GM12892 (cell line): Measurements from ENCODE around the gene NGEF.
"Not testable (repeated sequence)": the region's sequence is repeated elsewhere in the genome, so short reads cannot be mapped to it uniquely, and the experiment has no call there.

ENCODE experiments used
- DNase-seq: peaks from one replicate; pipeline ENCODE4 v3.0.0; 2011; ENCODE audit not compliant: insufficient read length
- FAIRE-seq: peaks from 2 replicates; lab custom pipeline; 2011; peaks lifted over from hg19 to GRCh38; lab: Jason Lieb, UNC
- POLR2A ChIP-seq: IDR thresholded peaks from 2 replicates; pipeline ENCODE4 v1.6.1; 2011; ENCODE audit warnings: low read depth, low read length, control low read depth
- POLR2AphosphoS5 ChIP-seq: IDR thresholded peaks from 2 replicates; pipeline ENCODE4 v1.6.1; 2011; ENCODE audit warnings: low read depth, low read length, control low read depth
- TAF1 ChIP-seq: IDR thresholded peaks from 2 replicates; pipeline ENCODE4 v1.6.1; 2011; ENCODE audit warnings: low read depth, mild to moderate bottlenecking, control low read depth, low read length, borderline replicate concordance

The NGEF gene

GRCh38 chr2:233031556-233032500, 18.8 kb upstream of the NGEF start:
- DNase-seq (no peak), FAIRE-seq (no peak)
- TF ChIP-seq TAF1 = no peak
- TF ChIP-seq POLR2AphosphoS5 = no peak
- no peak for TF ChIP-seq POLR2A

- no peak for FAIRE-seq
- DNase-seq = no peak
- no peak for TF ChIP-seq POLR2A
- TF ChIP-seq POLR2AphosphoS5 = no peak
- no peak for TF ChIP-seq TAF1
These were observed 16.3 kb upstream of the NGEF start for GRCh38 chr2:233029321-233029720.

- FAIRE-seq = no peak
- TF ChIP-seq TAF1 (no peak), POLR2AphosphoS5 (no peak), POLR2A (no peak)
These were observed 13.2 kb upstream of the NGEF start for GRCh38 chr2:233026198-233026813.

GRCh38 chr2:233025706-233026105, 12.7 kb upstream of the NGEF start:
- TF ChIP-seq TAF1 (no peak), POLR2AphosphoS5 (no peak), POLR2A (no peak)
- DNase-seq (no peak), FAIRE-seq (no peak)

More at GRCh38 chr2:233026198-233026813, 13.2 kb upstream of the NGEF start:
- no peak for DNase-seq

- TF ChIP-seq POLR2AphosphoS5 (no peak), POLR2A (no peak), TAF1 (no peak)
- FAIRE-seq = no peak
- no peak for DNase-seq
These were observed 10.8 kb upstream of the NGEF start for GRCh38 chr2:233023761-233024410.

- no peak for DNase-seq
- FAIRE-seq = no peak
- TF ChIP-seq TAF1 = no peak
- no peak for TF ChIP-seq POLR2AphosphoS5
- no peak for TF ChIP-seq POLR2A
These were observed 10.1 kb upstream of the NGEF start for GRCh38 chr2:233023007-233023760.

GRCh38 chr2:233022561-233022960, 9.5 kb upstream of the NGEF start:
- FAIRE-seq (no peak), DNase-seq (no peak)
- TF ChIP-seq POLR2AphosphoS5 = no peak
- no peak for TF ChIP-seq TAF1
- no peak for TF ChIP-seq POLR2A

GRCh38 chr2:233021771-233022170, 8.7 kb upstream of the NGEF start:
- TF ChIP-seq POLR2A (no peak), POLR2AphosphoS5 (no peak), TAF1 (no peak)
- DNase-seq (no peak), FAIRE-seq (no peak)

- DNase-seq (no peak), FAIRE-seq (no peak)
- TF ChIP-seq POLR2A (no peak), TAF1 (no peak), POLR2AphosphoS5 (no peak)
These were observed 7.4 kb upstream of the NGEF start for GRCh38 chr2:233020454-233020853.

- FAIRE-seq, DNase-seq: not testable (repeated sequence)
These were observed 6.6 kb upstream of the NGEF start for GRCh38 chr2:233019610-233020009.

- FAIRE-seq = no peak
- DNase-seq = no peak
- no peak for TF ChIP-seq POLR2A
- TF ChIP-seq POLR2AphosphoS5 = no peak
- TF ChIP-seq TAF1 = no peak
These were observed 4.9 kb upstream of the NGEF start for GRCh38 chr2:233017947-233018346.
